Measurements from ENCODE around the gene LMAN2L.

DNA sequence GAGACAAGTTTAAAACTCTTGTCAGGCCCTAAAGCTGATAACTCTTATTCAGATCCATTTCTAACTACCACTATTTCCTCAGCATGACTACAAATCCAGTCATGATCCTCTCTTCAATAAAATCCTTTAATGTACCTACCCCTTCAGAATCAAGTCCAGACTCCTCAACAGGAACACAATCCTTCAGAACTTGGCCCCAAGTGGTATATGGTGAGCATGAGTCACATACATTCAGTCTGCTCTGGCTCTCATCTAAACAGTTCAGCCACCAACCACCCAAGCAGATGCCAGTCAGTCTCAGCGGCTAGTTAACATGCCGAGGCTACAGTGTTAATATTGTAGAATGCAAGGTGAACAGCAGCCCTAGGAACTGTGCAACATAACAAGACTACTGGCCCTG lies 9.7 kb downstream of the LMAN2L start:
- TF ChIP-seq, protein P1, sequence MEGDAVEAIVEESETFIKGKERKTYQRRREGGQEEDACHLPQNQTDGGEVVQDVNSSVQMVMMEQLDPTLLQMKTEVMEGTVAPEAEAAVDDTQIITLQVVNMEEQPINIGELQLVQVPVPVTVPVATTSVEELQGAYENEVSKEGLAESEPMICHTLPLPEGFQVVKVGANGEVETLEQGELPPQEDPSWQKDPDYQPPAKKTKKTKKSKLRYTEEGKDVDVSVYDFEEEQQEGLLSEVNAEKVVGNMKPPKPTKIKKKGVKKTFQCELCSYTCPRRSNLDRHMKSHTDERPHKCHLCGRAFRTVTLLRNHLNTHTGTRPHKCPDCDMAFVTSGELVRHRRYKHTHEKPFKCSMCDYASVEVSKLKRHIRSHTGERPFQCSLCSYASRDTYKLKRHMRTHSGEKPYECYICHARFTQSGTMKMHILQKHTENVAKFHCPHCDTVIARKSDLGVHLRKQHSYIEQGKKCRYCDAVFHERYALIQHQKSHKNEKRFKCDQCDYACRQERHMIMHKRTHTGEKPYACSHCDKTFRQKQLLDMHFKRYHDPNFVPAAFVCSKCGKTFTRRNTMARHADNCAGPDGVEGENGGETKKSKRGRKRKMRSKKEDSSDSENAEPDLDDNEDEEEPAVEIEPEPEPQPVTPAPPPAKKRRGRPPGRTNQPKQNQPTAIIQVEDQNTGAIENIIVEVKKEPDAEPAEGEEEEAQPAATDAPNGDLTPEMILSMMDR (IDR thresholded peaks at IDR 0.05; ENCODE audit: borderline replicate concordance, extremely low read depth, low read length, poor library complexity, severe bottlenecking) = no peak
- no peak for TF ChIP-seq EZH2 (IDR thresholded peaks at IDR 0.05; ENCODE audit: borderline replicate concordance, low read depth, low read length, severe bottlenecking)
